Upper lobe of left lung (tissue), 6 donors: ENCODE data around the gene GRIA1. TPM values are rescaled to one million over a fixed set of nuclear protein-coding genes. Genes with fewer than 3 reads are reported as not detected.

Experiments used
- ATAC-seq, 2 donors: fragments of 200-7000 bp; cut with Tn5 transposase; one replicate each; pipeline ENCODE4 v1.9.1; 2022; ENCODE audit warnings: mild to moderate bottlenecking in 2 of 2, moderate library complexity in 2 of 2; ENCODE audit not compliant: low FRiP score in 2 of 2
- DNase-seq, 2 donors: peaks; one replicate each; pipeline ENCODE4 v3.0.0-alpha.2; 2019 to 2020
- H3K27ac ChIP-seq, 4 donors: fragments of 200-600 bp; sonication (generic); one replicate each; pipeline ENCODE4 v1.5.1; 2016 to 2019
- H3K27me3 ChIP-seq, 4 donors: fragments of 200-600 bp; sonication (generic); one replicate each; pipeline ENCODE4 v1.5.1; 2017 to 2019
- H3K36me3 ChIP-seq, 4 donors: fragments of 200-600 bp; sonication (generic); one replicate each; pipeline ENCODE4 v1.5.1; 2016 to 2019
- H3K4me1 ChIP-seq, 4 donors: fragments of 200-600 bp; sonication (generic); one replicate each; pipeline ENCODE4 v1.5.1; 2018 to 2019
- H3K4me3 ChIP-seq, 4 donors: fragments of 200-600 bp; sonication (generic); one replicate each; pipeline ENCODE4 v1.5.1; 2017 to 2019; ENCODE audit warnings: mild to moderate bottlenecking in 2 of 4, moderate library complexity in 1 of 4
- H3K9me3 ChIP-seq, 4 donors: fragments of 200-600 bp; sonication (generic); one replicate each; pipeline ENCODE4 v1.5.1; 2018 to 2019
- EP300 ChIP-seq, 4 donors: sonication (generic); formaldehyde crosslinking; IDR thresholded peaks; one replicate each; pipeline ENCODE4 v1.5.1; 2017; ENCODE audit warnings: antibody characterized with exemption in 4 of 4, control low read depth in 2 of 4
- POLR2A ChIP-seq, 4 donors: fragments of 450-650 bp; IDR thresholded peaks; one replicate each; pipeline ENCODE4 v1.5.1; 2016 to 2017; ENCODE audit warnings: antibody characterized with exemption in 4 of 4, mild to moderate bottlenecking in 2 of 4
- POLR2AphosphoS5 ChIP-seq, 2 donors: sonication (generic); formaldehyde crosslinking; IDR thresholded peaks; one replicate each; pipeline ENCODE4 v1.5.1; 2017; ENCODE audit warnings: antibody characterized with exemption in 2 of 2
- WGBS, 2 donors: methylation state at CpG; one replicate each; pipeline ENCODE4 v1.1.5; 2017 to 2018; 5-methylcytosine and 5-hydroxymethylcytosine counted together
- total RNA-seq, 6 donors: library from RNA; depleted of rRNA in 4 of 6; stranded (reverse); fragments of >200 nt in 4 of 6; gene quantifications; one replicate each; pipeline versions ENCODE4 v1.1.0 to v1.2.1, GENCODE V29; 2016 to 2021
- TF ChIP-seq, protein P1 (sequence below), 6 experiments: fragments of 450-650 bp in 4 of 6; fragments of 200-600 bp in 2 of 6; sonication (generic) in 2 of 6; IDR thresholded peaks; one replicate each; pipeline ENCODE4 v1.5.1; 2016 to 2019; ENCODE audit warnings: antibody characterized with exemption in 6 of 6
- donor health status: DM: no; HTN: no; CAD: no; lungs with moderate emphysema.
- donor health status: DM: no; HTN: yes; CAD: no; lungs with severe emphysema.

Gene GRIA1
- total RNA-seq, 6 donors from 2014 or later, result 4.3 to 17.8 (median 9.3) TPM

DNA sequence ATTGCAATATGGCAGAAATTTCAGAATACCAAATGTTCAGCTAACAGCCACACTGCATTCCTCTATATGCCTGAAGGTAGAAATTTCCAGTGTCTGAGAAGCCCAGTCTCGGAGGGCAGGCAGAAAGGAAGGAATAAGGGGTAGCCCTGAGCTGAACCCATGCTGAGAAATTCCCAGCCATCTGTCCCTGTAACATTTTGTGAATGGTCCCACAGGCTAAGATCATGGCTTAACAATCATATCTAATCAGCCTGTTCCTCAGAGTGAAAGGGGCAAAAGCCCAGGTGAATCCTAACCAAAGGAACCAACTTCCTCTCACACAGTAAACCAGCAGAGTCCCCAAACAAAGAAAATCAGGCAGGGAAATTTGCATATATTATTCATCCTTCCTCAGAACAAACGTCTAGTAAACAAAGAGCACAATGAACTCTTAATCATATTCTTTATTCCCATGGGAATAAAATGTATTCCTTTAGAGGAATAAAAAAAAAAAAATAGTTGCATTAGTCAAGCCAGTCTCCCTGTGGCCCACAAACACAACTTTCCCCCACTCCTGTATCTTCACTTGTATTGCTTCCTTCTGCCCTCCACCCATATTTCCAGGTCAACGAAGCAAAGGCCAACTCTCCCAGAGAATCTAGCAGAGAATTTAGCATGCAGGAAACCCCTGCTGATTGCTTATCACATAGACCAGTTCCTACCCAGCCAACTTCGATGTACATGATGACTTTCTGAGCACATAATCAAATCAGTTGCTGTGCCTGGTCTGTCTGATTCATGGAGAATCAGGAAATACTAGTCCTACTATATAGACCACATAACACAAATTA is 290.6 kb downstream of the GRIA1 start:
- H3K9me3 ChIP-seq, result no peaks in the 10 kb centered on the region
- no peak for TF ChIP-seq POLR2AphosphoS5 (IDR thresholded peaks at IDR 0.05)
- TF ChIP-seq EP300 (IDR thresholded peaks at IDR 0.05), result no peak
- TF ChIP-seq POLR2A (IDR thresholded peaks at IDR 0.05), result no peak
- TF ChIP-seq, protein P1, sequence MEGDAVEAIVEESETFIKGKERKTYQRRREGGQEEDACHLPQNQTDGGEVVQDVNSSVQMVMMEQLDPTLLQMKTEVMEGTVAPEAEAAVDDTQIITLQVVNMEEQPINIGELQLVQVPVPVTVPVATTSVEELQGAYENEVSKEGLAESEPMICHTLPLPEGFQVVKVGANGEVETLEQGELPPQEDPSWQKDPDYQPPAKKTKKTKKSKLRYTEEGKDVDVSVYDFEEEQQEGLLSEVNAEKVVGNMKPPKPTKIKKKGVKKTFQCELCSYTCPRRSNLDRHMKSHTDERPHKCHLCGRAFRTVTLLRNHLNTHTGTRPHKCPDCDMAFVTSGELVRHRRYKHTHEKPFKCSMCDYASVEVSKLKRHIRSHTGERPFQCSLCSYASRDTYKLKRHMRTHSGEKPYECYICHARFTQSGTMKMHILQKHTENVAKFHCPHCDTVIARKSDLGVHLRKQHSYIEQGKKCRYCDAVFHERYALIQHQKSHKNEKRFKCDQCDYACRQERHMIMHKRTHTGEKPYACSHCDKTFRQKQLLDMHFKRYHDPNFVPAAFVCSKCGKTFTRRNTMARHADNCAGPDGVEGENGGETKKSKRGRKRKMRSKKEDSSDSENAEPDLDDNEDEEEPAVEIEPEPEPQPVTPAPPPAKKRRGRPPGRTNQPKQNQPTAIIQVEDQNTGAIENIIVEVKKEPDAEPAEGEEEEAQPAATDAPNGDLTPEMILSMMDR (IDR thresholded peaks at IDR 0.05), result no peak
- no peak for ATAC-seq
- no peak overlapping the region for H3K4me3 ChIP-seq
- no peak for DNase-seq
- H3K36me3 ChIP-seq, result no peaks in the 10 kb centered on the region
- H3K27me3 ChIP-seq, result no peaks in the 10 kb centered on the region
- WGBS, 2 donors, result 23 to 42% methylated on average over 4 of the region's 4 CpGs
- H3K27ac ChIP-seq, result no peak overlapping the region
- no peaks in the 10 kb centered on the region for H3K4me1 ChIP-seq

- Histone ChIP-seq H3K27me3 (no peaks in the 10 kb centered on the region), H3K9me3 (no peaks in the 10 kb centered on the region), H3K36me3 (no peaks in the 10 kb centered on the region), H3K4me3 (no peak overlapping the region), H3K4me1 (no peaks in the 10 kb centered on the region), H3K27ac (no peak overlapping the region)
- no peak for ATAC-seq
- WGBS, 2 donors, result 67 to 78% methylated on average over 6 of the region's 6 CpGs
- TF ChIP-seq POLR2A (IDR thresholded peaks at IDR 0.05) (no peak), EP300 (IDR thresholded peaks at IDR 0.05) (no peak), POLR2AphosphoS5 (IDR thresholded peaks at IDR 0.05) (no peak)
- TF ChIP-seq, protein P1 (IDR thresholded peaks at IDR 0.05), result no peak
- no peak for DNase-seq
These were observed 292.3 kb downstream of the GRIA1 start for GRCh38 chr5:153782589-153783361.

DNA sequence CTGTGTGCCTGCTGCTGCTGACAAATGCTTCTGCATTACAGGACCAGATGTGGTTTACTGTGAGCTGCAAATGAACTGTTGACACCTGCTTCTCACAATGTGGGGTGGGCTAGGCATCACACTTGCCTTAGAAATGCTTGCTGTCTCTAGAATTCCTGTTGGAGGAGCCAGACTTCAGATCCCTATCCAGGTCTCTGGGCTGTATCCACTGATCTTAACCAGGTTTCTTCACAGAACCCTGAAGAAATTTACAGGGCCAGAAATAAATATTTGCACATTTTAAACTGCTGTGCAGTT is 292.8 kb downstream of the GRIA1 start:
- Histone ChIP-seq H3K4me1 (no peaks in the 10 kb centered on the region), H3K27ac (no peak overlapping the region), H3K9me3 (no peaks in the 10 kb centered on the region), H3K36me3 (no peaks in the 10 kb centered on the region), H3K27me3 (no peaks in the 10 kb centered on the region), H3K4me3 (no peak overlapping the region)
- ATAC-seq, result no peak
- no peak for DNase-seq
- no peak for TF ChIP-seq EP300 (IDR thresholded peaks at IDR 0.05)
- TF ChIP-seq POLR2A (IDR thresholded peaks at IDR 0.05), result no peak
- TF ChIP-seq, protein P1 (IDR thresholded peaks at IDR 0.05), result no peak
- no peak for TF ChIP-seq POLR2AphosphoS5 (IDR thresholded peaks at IDR 0.05)

DNA sequence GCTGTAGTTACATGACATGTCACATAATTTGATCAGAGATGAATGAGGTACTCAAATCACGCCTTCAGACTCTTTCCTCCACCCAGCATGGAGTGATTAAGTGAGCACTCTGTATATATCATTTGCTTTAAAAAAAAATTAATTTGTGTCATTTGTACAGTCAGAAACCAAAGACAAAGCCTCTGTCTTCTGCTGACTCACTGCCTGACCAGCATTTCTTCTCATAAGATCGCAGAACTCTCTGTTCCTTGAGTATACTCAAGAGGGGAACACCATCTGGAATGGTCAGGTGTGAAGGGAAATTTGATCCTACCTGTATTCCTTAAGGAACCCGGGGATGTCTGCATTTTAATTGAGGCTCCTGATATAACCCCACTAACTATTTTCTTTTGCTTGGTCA is 293.8 kb downstream of the GRIA1 start:
- WGBS, 2 donors, result 82 to 85% methylated on average over 3 of the region's 3 CpGs
- DNase-seq (no peak), ATAC-seq (no peak)
- Histone ChIP-seq H3K9me3 (no peaks in the 10 kb centered on the region), H3K4me1 (no peaks in the 10 kb centered on the region), H3K27me3 (no peaks in the 10 kb centered on the region), H3K36me3 (no peaks in the 10 kb centered on the region), H3K27ac (no peak overlapping the region), H3K4me3 (no peak overlapping the region)
- TF ChIP-seq POLR2A (IDR thresholded peaks at IDR 0.05) (no peak), POLR2AphosphoS5 (IDR thresholded peaks at IDR 0.05) (no peak), EP300 (IDR thresholded peaks at IDR 0.05) (no peak)
- TF ChIP-seq, protein P1 (IDR thresholded peaks at IDR 0.05), result no peak
